Keratinocyte (primary cell): Measurements from ENCODE around the gene SREBF2. TPM values are rescaled to one million over a fixed set of nuclear protein-coding genes. Genes with fewer than 3 reads are reported as not detected.

Experiments used
- DNase-seq: peaks from one replicate; pipeline ENCODE4 v3.0.0-alpha.2; 2011; ENCODE audit warnings: low read depth, missing footprints, low spot score
- FAIRE-seq: peaks from 2 replicates; lab custom pipeline; 2011; peaks lifted over from hg19 to GRCh38; lab: Jason Lieb, UNC
- H2AFZ ChIP-seq: 2 replicates; pipeline ENCODE4 v1.6.0; 2012; ENCODE audit warnings: low read length, control low read depth, inconsistent platforms; ENCODE audit not compliant: control insufficient read depth
- H3K27ac ChIP-seq: 2 replicates; pipeline ENCODE4 v1.5.1; 2011; ENCODE audit warnings: low read length; ENCODE audit not compliant: control insufficient read depth, insufficient read depth
- H3K27me3 ChIP-seq: 3 replicates; pipeline ENCODE4 v1.6.0; 2011; ENCODE audit warnings: low read length; ENCODE audit not compliant: control insufficient read depth, insufficient read depth; ENCODE audit errors: extremely low read depth
- H3K36me3 ChIP-seq, 2 experiments: 2 replicates in 1 of 2; 3 replicates in 1 of 2; pipeline ENCODE4 v1.5.1; 2011; ENCODE audit warnings: low read length in 2 of 2, mild to moderate bottlenecking in 1 of 2; ENCODE audit not compliant: control insufficient read depth in 2 of 2, insufficient read depth in 2 of 2; ENCODE audit errors: extremely low read depth in 1 of 2
- H3K4me1 ChIP-seq: 3 replicates; pipeline ENCODE4 v1.5.1; 2011; ENCODE audit warnings: low read length; ENCODE audit not compliant: control insufficient read depth, insufficient read depth; ENCODE audit errors: extremely low read depth
- H3K4me2 ChIP-seq: 3 replicates; pipeline ENCODE4 v1.6.0; 2011; ENCODE audit warnings: low read depth, low read length; ENCODE audit not compliant: control insufficient read depth, insufficient read depth; ENCODE audit errors: extremely low read depth
- H3K4me3 ChIP-seq, 3 experiments: fragments of 200-600 bp in 1 of 3; sonication (generic) in 1 of 3; 2 replicates in 2 of 3; 3 replicates in 1 of 3; pipeline ENCODE4 v1.5.1; 2011 to 2016; ENCODE audit warnings: low read length in 3 of 3, mild to moderate bottlenecking in 3 of 3, control low read depth in 2 of 3, inconsistent platforms in 1 of 3, low read depth in 1 of 3, mixed read lengths in 1 of 3, mixed run types in 1 of 3, moderate library complexity in 1 of 3; ENCODE audit not compliant: control insufficient read depth in 2 of 3, insufficient read depth in 2 of 3; ENCODE audit errors: extremely low read depth in 1 of 3
- H3K79me2 ChIP-seq: 2 replicates; pipeline ENCODE4 v1.6.0; 2012; ENCODE audit warnings: low read length; ENCODE audit not compliant: control insufficient read depth, insufficient read depth
- H3K9ac ChIP-seq: 3 replicates; pipeline ENCODE4 v1.6.0; 2011; ENCODE audit warnings: low read length; ENCODE audit not compliant: control insufficient read depth, insufficient read depth; ENCODE audit errors: extremely low read depth
- H3K9me1 ChIP-seq: 3 replicates; pipeline ENCODE4 v1.6.0; 2011; ENCODE audit warnings: low read length; ENCODE audit not compliant: control insufficient read depth, insufficient read depth; ENCODE audit errors: extremely low read depth
- H3K9me3 ChIP-seq: 2 replicates; pipeline ENCODE4 v1.5.1; 2012; ENCODE audit warnings: low read depth, low read length; ENCODE audit not compliant: control insufficient read depth
- H4K20me1 ChIP-seq: 3 replicates; pipeline ENCODE4 v1.6.0; 2011; ENCODE audit warnings: low read length; ENCODE audit not compliant: control insufficient read depth, insufficient read depth; ENCODE audit errors: extremely low read depth
- CTCF ChIP-seq, 3 experiments: IDR thresholded peaks in 1 of 3; conservative IDR thresholded peaks in 1 of 3; optimal IDR thresholded peaks in 1 of 3; 2 replicates in 2 of 3; 3 replicates in 1 of 3; pipeline versions ENCODE3 to v1.5.1; 2011; ENCODE audit warnings: low read length in 3 of 3, mild to moderate bottlenecking in 3 of 3, moderate library complexity in 2 of 3, control low read depth in 1 of 3, inconsistent platforms in 1 of 3; ENCODE audit not compliant: insufficient read depth in 2 of 3; ENCODE audit errors: extremely low read depth in 1 of 3
- EZH2 ChIP-seq: IDR thresholded peaks from one replicate; pipeline ENCODE4 v1.6.1; 2012; ENCODE audit warnings: inconsistent platforms, mild to moderate bottlenecking, low read length, moderate library complexity
- dilution Hi-C: fragments of 300-500 bp; cut with MboI; formaldehyde crosslinking; loops from one replicate; pipeline ENCODE4 v1.7.0; 2020; ENCODE audit warnings: low sequenced_read_pairs; ENCODE audit not compliant: extremely low pct_ligation_motif_present
- polyA plus RNA-seq, 5 experiments: library from polyadenylated mRNA; depleted of rRNA in 3 of 5; stranded (reverse) in 3 of 5; stranded (forward) in 1 of 5; unstranded in 1 of 5; fragments of >200 nt; gene quantifications; 1 replicate in 1 of 5; 2 replicates in 3 of 5; 3 replicates in 1 of 5; pipeline versions ENCODE4 v1.2.1 to v1.2.3, GENCODE V29; 2011 to 2012; ENCODE audit warnings: missing spikeins in 2 of 5, low read depth in 1 of 5, low replicate concordance in 1 of 5

The SREBF2 gene
- polyA plus RNA-seq, 1 donor (not counting 4 experiments of a cell fraction or from before 2014, with no cell fraction given): 57.5 TPM

GRCh38 chr22:41801147-41801819 is 31.6 kb upstream of the SREBF2 start:
- H3K27ac ChIP-seq: peak overlapping the region; percentile 59
- H3K79me2 ChIP-seq: peaks cover 18% of the 10 kb centered on the region
- H3K9me1 ChIP-seq: no peaks in the 10 kb centered on the region
- H3K4me1 ChIP-seq: peaks cover 21% of the 10 kb centered on the region
- no peak for DNase-seq
- H3K27me3 ChIP-seq: no peaks in the 10 kb centered on the region
- dilution Hi-C loops: no loop called here
- peak overlapping the region; percentile 76 for H3K9ac ChIP-seq
- peak overlapping the region; percentile 97 for H2AFZ ChIP-seq
- H3K36me3 ChIP-seq: no peaks in the 10 kb centered on the region
- peak overlapping the region; percentile 99 for H3K4me2 ChIP-seq
- peak overlapping the region; percentile 90 to 94 (median 94) for H3K4me3 ChIP-seq
- peak; percentile 26 for FAIRE-seq
- TF ChIP-seq EZH2 (no peak), CTCF (optimal IDR thresholded peaks at IDR 0.05 in 1 of 3, IDR thresholded peaks at IDR 0.05 in 1 of 3, conservative IDR thresholded peaks at IDR 0.05 in 1 of 3; ENCODE audit: extremely low read depth in 1 of 3, insufficient read depth in 2 of 3, low read length in 3 of 3) (no peak)
- H4K20me1 ChIP-seq: no peaks in the 10 kb centered on the region
- no peaks in the 10 kb centered on the region for H3K9me3 ChIP-seq

GRCh38 chr22:41801886-41802285 is 31.0 kb upstream of the SREBF2 start:
- peak; percentile 61 for FAIRE-seq
- Histone ChIP-seq H4K20me1 (no peaks in the 10 kb centered on the region), H2AFZ (no peak overlapping the region), H3K4me3 (peak overlapping the region in 1 of 3 experiments; percentile 94), H3K79me2 (peaks cover 18% of the 10 kb centered on the region), H3K9ac (no peak overlapping the region), H3K9me3 (no peaks in the 10 kb centered on the region), H3K27me3 (no peaks in the 10 kb centered on the region), H3K9me1 (no peaks in the 10 kb centered on the region), H3K4me2 (peak overlapping the region; percentile 99), H3K27ac (no peak overlapping the region), H3K36me3 (no peaks in the 10 kb centered on the region), H3K4me1 (peaks cover 21% of the 10 kb centered on the region)
- no peak for TF ChIP-seq EZH2
- no peak for TF ChIP-seq CTCF (optimal IDR thresholded peaks at IDR 0.05 in 1 of 3, IDR thresholded peaks at IDR 0.05 in 1 of 3, conservative IDR thresholded peaks at IDR 0.05 in 1 of 3; ENCODE audit: extremely low read depth in 1 of 3, insufficient read depth in 2 of 3, low read length in 3 of 3)
- dilution Hi-C loops: no loop called here
- DNase-seq: no peak
